Measurements from ENCODE around the gene BMAL2.

DNA sequence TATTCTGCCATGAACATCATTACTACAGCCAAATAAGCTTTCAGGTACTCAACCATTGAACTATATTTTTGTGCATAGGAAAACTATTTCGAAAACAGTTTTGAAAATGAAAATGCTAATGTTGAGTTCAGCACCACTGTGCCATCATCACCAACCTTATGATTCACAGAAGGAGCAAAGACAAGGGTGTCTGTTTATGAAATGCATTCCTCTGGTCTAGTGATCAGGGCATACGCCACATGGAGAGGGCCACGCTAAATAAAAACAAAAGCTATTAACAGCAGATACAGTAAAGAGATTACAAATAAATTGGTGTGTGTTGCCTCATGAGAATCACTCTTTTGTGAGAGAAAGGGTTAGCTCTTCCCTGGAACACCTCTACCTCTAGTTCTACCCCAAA is 43.2 kb upstream of the BMAL2 start:
- no peak for TF ChIP-seq TAF1 (IDR thresholded peaks at IDR 0.05; ENCODE audit: low read depth, low read length)
- TF ChIP-seq SPI1 (IDR thresholded peaks at IDR 0.05; ENCODE audit: low read depth, low read length) = no peak
- no peak for TF ChIP-seq POLR2AphosphoS5 (IDR thresholded peaks at IDR 0.05; ENCODE audit: low read depth, low read length)
